GM12878 (cell line): Measurements from ENCODE around the gene FGGY.

ENCODE experiments used
- BMI1 ChIP-seq: fragments of 450-650 bp; IDR thresholded peaks from 2 replicates; pipeline ENCODE4 v1.6.1; 2016; ENCODE audit warnings: mild to moderate bottlenecking, moderate library complexity, borderline replicate concordance
- CEBPB ChIP-seq, 2 experiments: fragments of 150-350 bp in 1 of 2; IDR thresholded peaks; 2 replicates each; pipeline ENCODE4 v1.6.1; 2012 to 2014; ENCODE audit warnings: low read depth in 2 of 2, low read length in 2 of 2, borderline replicate concordance in 1 of 2, inconsistent platforms in 1 of 2
- POLR2AphosphoS5 ChIP-seq: IDR thresholded peaks from 2 replicates; pipeline ENCODE4 v1.6.1; 2011; ENCODE audit warnings: mild to moderate bottlenecking, low read length, inconsistent platforms
- RAD21 ChIP-seq: IDR thresholded peaks from 2 replicates; pipeline ENCODE4 v1.6.1; 2011; ENCODE audit warnings: mild to moderate bottlenecking, low read depth, low read length, moderate library complexity; ENCODE audit not compliant: insufficient read depth
- TF ChIP-seq, protein P1 (sequence below): IDR thresholded peaks from 2 replicates; pipeline ENCODE4 v1.6.1; 2012; ENCODE audit warnings: mild to moderate bottlenecking, low read depth, low read length
- TF ChIP-seq, protein P2 (sequence below): fragments of 450-650 bp; formaldehyde crosslinking; IDR thresholded peaks from 2 replicates; pipeline ENCODE4 v1.4.0; 2022; ENCODE audit warnings: mild to moderate bottlenecking, moderate library complexity

DNA sequence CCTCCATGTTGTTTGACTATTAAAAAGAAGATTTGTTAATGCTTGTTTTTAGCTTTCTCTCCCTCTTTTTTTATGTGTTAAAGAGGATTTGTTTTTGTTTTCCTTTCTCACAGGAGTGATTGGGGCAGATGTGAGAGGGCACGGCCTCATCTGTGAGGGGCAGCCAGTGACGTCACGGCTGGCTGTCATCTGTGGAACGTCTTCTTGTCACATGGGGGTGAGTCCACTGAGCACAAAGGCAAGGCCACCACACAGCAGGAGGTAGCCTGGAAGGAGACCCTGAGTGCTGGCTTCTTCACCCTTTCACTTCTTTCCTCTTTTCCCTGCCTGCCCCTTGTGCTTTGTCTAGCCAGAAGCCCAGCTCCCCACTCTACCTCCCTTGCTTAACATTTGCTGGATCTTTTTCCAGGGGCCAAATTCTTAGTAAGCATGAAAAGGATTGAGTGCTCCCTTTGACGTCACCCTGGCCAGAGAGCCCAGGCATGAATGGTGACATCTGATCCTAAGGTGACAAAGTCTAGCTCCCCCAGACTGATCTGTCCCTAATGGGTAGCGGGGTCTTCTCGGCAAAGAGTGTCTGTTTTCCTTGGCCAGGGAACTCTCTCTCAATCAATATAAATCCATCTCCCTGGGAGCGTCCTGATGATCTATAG, 257.2 kb downstream of the FGGY start:
- TF ChIP-seq RAD21 (no peak), CEBPB (IDR thresholded peaks at IDR 0.05; ENCODE audit: borderline replicate concordance in 1 of 2, low read depth in 2 of 2, low read length in 2 of 2) (no peak), BMI1 (no peak), POLR2AphosphoS5 (no peak)
- TF ChIP-seq, protein P1, sequence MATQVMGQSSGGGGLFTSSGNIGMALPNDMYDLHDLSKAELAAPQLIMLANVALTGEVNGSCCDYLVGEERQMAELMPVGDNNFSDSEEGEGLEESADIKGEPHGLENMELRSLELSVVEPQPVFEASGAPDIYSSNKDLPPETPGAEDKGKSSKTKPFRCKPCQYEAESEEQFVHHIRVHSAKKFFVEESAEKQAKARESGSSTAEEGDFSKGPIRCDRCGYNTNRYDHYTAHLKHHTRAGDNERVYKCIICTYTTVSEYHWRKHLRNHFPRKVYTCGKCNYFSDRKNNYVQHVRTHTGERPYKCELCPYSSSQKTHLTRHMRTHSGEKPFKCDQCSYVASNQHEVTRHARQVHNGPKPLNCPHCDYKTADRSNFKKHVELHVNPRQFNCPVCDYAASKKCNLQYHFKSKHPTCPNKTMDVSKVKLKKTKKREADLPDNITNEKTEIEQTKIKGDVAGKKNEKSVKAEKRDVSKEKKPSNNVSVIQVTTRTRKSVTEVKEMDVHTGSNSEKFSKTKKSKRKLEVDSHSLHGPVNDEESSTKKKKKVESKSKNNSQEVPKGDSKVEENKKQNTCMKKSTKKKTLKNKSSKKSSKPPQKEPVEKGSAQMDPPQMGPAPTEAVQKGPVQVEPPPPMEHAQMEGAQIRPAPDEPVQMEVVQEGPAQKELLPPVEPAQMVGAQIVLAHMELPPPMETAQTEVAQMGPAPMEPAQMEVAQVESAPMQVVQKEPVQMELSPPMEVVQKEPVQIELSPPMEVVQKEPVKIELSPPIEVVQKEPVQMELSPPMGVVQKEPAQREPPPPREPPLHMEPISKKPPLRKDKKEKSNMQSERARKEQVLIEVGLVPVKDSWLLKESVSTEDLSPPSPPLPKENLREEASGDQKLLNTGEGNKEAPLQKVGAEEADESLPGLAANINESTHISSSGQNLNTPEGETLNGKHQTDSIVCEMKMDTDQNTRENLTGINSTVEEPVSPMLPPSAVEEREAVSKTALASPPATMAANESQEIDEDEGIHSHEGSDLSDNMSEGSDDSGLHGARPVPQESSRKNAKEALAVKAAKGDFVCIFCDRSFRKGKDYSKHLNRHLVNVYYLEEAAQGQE, result no peak
- TF ChIP-seq, protein P2, sequence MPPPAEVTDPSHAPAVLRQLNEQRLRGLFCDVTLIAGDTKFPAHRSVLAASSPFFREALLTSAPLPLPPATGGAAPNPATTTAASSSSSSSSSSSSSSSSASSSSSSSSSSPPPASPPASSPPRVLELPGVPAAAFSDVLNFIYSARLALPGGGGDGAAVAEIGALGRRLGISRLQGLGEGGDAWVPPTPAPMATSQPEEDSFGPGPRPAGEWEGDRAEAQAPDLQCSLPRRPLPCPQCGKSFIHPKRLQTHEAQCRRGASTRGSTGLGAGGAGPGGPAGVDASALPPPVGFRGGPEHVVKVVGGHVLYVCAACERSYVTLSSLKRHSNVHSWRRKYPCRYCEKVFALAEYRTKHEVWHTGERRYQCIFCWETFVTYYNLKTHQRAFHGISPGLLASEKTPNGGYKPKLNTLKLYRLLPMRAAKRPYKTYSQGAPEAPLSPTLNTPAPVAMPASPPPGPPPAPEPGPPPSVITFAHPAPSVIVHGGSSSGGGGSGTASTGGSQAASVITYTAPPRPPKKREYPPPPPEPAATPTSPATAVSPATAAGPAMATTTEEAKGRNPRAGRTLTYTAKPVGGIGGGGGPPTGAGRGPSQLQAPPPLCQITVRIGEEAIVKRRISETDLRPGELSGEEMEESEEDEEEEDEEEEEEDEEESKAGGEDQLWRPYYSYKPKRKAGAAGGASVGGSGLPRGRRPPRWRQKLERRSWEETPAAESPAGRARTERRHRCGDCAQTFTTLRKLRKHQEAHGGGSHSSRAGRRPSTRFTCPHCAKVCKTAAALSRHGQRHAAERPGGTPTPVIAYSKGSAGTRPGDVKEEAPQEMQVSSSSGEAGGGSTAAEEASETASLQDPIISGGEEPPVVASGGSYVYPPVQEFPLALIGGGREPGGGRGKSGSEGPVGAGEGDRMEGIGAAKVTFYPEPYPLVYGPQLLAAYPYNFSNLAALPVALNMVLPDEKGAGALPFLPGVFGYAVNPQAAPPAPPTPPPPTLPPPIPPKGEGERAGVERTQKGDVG, result no peak
